Activated gamma-delta T cell treated with anti-CD3 and anti-CD28 coated beads, Interleukin-2, amount 50 U/mL, for 16 hours (primary cell): ENCODE data around the gene TCEAL1.
"Not testable (repeated sequence)": the region's sequence is repeated elsewhere in the genome, so short reads cannot be mapped to it uniquely, and the experiment has no call there.

Experiments used
- DNase-seq: peaks from one replicate; pipeline ENCODE4 v3.0.0-alpha.2; 2020; ENCODE audit warnings: low read depth

The TCEAL1 gene

GRCh38 chrX:103635436-103635835, 6.7 kb downstream of the TCEAL1 start:
- DNase-seq = no peak

- DNase-seq = no peak
These were observed 9.0 kb downstream of the TCEAL1 start for GRCh38 chrX:103637604-103638338.

GRCh38 chrX:103638479-103639346, 9.9 kb downstream of the TCEAL1 start:
- DNase-seq = not testable (repeated sequence)

- no peak for DNase-seq
These were observed 11.8 kb downstream of the TCEAL1 start for GRCh38 chrX:103640401-103641155.

- DNase-seq = no peak
These were observed 15.3 kb downstream of the TCEAL1 start for GRCh38 chrX:103644125-103644524.

GRCh38 chrX:103647630-103648029, 18.9 kb downstream of the TCEAL1 start:
- no peak for DNase-seq

GRCh38 chrX:103651151-103651773, 22.5 kb downstream of the TCEAL1 start:
- no peak for DNase-seq

GRCh38 chrX:103655230-103656000, 26.6 kb downstream of the TCEAL1 start:
- not testable (repeated sequence) for DNase-seq

- DNase-seq = no peak
These were observed 27.8 kb downstream of the TCEAL1 start for GRCh38 chrX:103656617-103657016.

- DNase-seq = not testable (repeated sequence)
These were observed 28.3 kb downstream of the TCEAL1 start for GRCh38 chrX:103657066-103657465.

- DNase-seq = no peak
These were observed 30.1 kb downstream of the TCEAL1 start for GRCh38 chrX:103658681-103659433.

GRCh38 chrX:103659460-103659859, 30.7 kb downstream of the TCEAL1 start:
- not testable (repeated sequence) for DNase-seq

- DNase-seq = no peak
These were observed 35.4 kb downstream of the TCEAL1 start for GRCh38 chrX:103663981-103664762.

GRCh38 chrX:103666202-103667107, 37.7 kb downstream of the TCEAL1 start:
- no peak for DNase-seq

GRCh38 chrX:103669745-103670144, 41.0 kb downstream of the TCEAL1 start:
- DNase-seq = no peak

GRCh38 chrX:103674531-103675454, 46.0 kb downstream of the TCEAL1 start:
- no peak for DNase-seq

GRCh38 chrX:103678199-103678993, 49.6 kb downstream of the TCEAL1 start:
- DNase-seq = no peak
